H1 (cell line): ENCODE measurements around the gene LHX5. TPM values are rescaled to one million over a fixed set of nuclear protein-coding genes. Genes with fewer than 3 reads are reported as not detected.

Experiments used
- CTCF ChIA-PET: fragments of 300-600 bp; sonication (Branson Sonifier 250); formaldehyde crosslinking; loops from one replicate; lab custom pipeline; 2021; ENCODE audit not compliant: partially characterized antibody; lab: Charles Lee
- POLR2A ChIA-PET: fragments of 300-600 bp; sonication (Branson Sonifier 250); formaldehyde crosslinking; loops from one replicate; lab custom pipeline; 2021; ENCODE audit warnings: inconsistent platforms; ENCODE audit not compliant: partially characterized antibody; lab: Charles Lee
- DNase-seq, 2 experiments: peaks; one replicate each; pipeline versions ENCODE4 v3.0.0 to v3.0.0-alpha.2; 2010 to 2022; ENCODE audit warnings: low spot score in 2 of 2, low read depth in 1 of 2, mixed read lengths in 1 of 2
- FAIRE-seq: peaks from 2 replicates; lab custom pipeline; 2011; peaks lifted over from hg19 to GRCh38; lab: Jason Lieb, UNC
- H2AFZ ChIP-seq: 2 replicates; pipeline ENCODE4 v1.8.1; 2012; ENCODE audit warnings: low read length, inconsistent platforms
- H2AK5ac ChIP-seq: 2 replicates; pipeline ENCODE4 v1.6.1; 2013; ENCODE audit warnings: low read depth, low read length
- H2BK120ac ChIP-seq: replicated peaks from 2 replicates; pipeline ENCODE3; 2013; ENCODE audit warnings: low read depth, low read length, inconsistent platforms
- H2BK12ac ChIP-seq: 2 replicates; pipeline ENCODE4 v1.6.1; 2013; ENCODE audit warnings: low read depth, low read length
- H2BK15ac ChIP-seq: 2 replicates; pipeline ENCODE4 v1.6.1; 2013; ENCODE audit warnings: low read length
- H2BK20ac ChIP-seq: 2 replicates; pipeline ENCODE4 v1.6.1; 2013; ENCODE audit warnings: low read length
- H2BK5ac ChIP-seq: 2 replicates; pipeline ENCODE4 v1.6.1; 2013; ENCODE audit warnings: low read depth, low read length
- H3K14ac ChIP-seq: 2 replicates; pipeline ENCODE4 v1.6.1; 2013; ENCODE audit warnings: inconsistent platforms; ENCODE audit not compliant: insufficient read length
- H3K18ac ChIP-seq: 2 replicates; pipeline ENCODE4 v1.6.1; 2013; ENCODE audit warnings: low read length; ENCODE audit errors: extremely low read depth
- H3K23ac ChIP-seq: 2 replicates; pipeline ENCODE4 v1.6.1; 2013; ENCODE audit warnings: inconsistent platforms; ENCODE audit not compliant: insufficient read length
- H3K23me2 ChIP-seq: 2 replicates; pipeline ENCODE4 v1.6.1; 2013; ENCODE audit warnings: low read depth, low read length
- H3K27ac ChIP-seq: 2 replicates; pipeline ENCODE4 v1.6.1; 2011; ENCODE audit warnings: low read depth, low read length, inconsistent platforms
- H3K27me3 ChIP-seq, 4 experiments: replicated peaks in 1 of 4; 1 replicate in 1 of 4; 2 replicates in 3 of 4; pipeline versions ENCODE4 v1.6.1 to v1.8.1; 2011 to 2013; ENCODE audit warnings: low read length in 3 of 4, mild to moderate bottlenecking in 3 of 4, inconsistent platforms in 2 of 4, mixed read lengths in 2 of 4, moderate library complexity in 1 of 4; ENCODE audit not compliant: control insufficient read depth in 3 of 4, insufficient read depth in 3 of 4; ENCODE audit errors: extremely low read depth in 1 of 4
- H3K36me3 ChIP-seq, 4 experiments: 2 replicates each; pipeline versions ENCODE4 v1.6.1 to v1.8.1; 2011 to 2013; ENCODE audit warnings: mild to moderate bottlenecking in 4 of 4, low read length in 3 of 4, moderate library complexity in 2 of 4, control low read depth in 1 of 4, inconsistent platforms in 1 of 4; ENCODE audit not compliant: insufficient read depth in 4 of 4, control insufficient read depth in 2 of 4
- H3K4ac ChIP-seq: replicated peaks from 2 replicates; pipeline ENCODE3; 2013; ENCODE audit warnings: low read length, low read depth, mixed read lengths, inconsistent platforms; ENCODE audit not compliant: insufficient read length
- H3K4me1 ChIP-seq, 4 experiments: replicated peaks in 1 of 4; 1 replicate in 1 of 4; 2 replicates in 3 of 4; pipeline versions ENCODE4 v1.6.1 to v1.8.1; 2011 to 2013; ENCODE audit warnings: low read length in 3 of 4, inconsistent platforms in 2 of 4, mixed read lengths in 1 of 4; ENCODE audit not compliant: insufficient read depth in 4 of 4, control insufficient read depth in 3 of 4
- H3K4me2 ChIP-seq, 2 experiments: 2 replicates each; pipeline versions ENCODE4 v1.6.1 to v1.8.1; 2011 to 2013; ENCODE audit warnings: low read depth in 2 of 2, low read length in 2 of 2, control low read depth in 1 of 2, inconsistent platforms in 1 of 2, mild to moderate bottlenecking in 1 of 2; ENCODE audit not compliant: insufficient read depth in 1 of 2
- H3K4me3 ChIP-seq, 4 experiments: fragments of 200-600, 300-600 bp in 1 of 4; sonication (generic), shearing (Covaris generic), sonication (Bioruptor Twin) in 1 of 4; 2 replicates each; pipeline versions ENCODE4 v1.5.1 to v1.8.1; 2011 to 2016; ENCODE audit warnings: low read length in 4 of 4, low read depth in 3 of 4, control low read depth in 2 of 4, inconsistent platforms in 2 of 4, mild to moderate bottlenecking in 2 of 4, mixed read lengths in 1 of 4, moderate library complexity in 1 of 4; ENCODE audit not compliant: insufficient read depth in 2 of 4; ENCODE audit errors: extremely low read depth in 1 of 4
- H3K56ac ChIP-seq: replicated peaks from 2 replicates; pipeline ENCODE3; 2013; ENCODE audit warnings: low read depth, mild to moderate bottlenecking, mixed read lengths, low read length, inconsistent platforms; ENCODE audit not compliant: insufficient read length
- H3K79me1 ChIP-seq: 2 replicates; pipeline ENCODE4 v1.6.1; 2013; ENCODE audit warnings: low read depth, low read length, control low read depth
- H3K79me2 ChIP-seq, 2 experiments: 2 replicates each; pipeline versions ENCODE4 v1.6.1 to v1.8.1; 2012 to 2013; ENCODE audit warnings: low read length in 2 of 2, mild to moderate bottlenecking in 2 of 2, inconsistent platforms in 1 of 2; ENCODE audit not compliant: insufficient read depth in 2 of 2, control insufficient read depth in 1 of 2
- H3K9ac ChIP-seq, 4 experiments: replicated peaks in 1 of 4; 1 replicate in 1 of 4; 2 replicates in 3 of 4; pipeline versions ENCODE4 v1.6.1 to v1.8.1; 2011 to 2013; ENCODE audit warnings: low read depth in 3 of 4, low read length in 3 of 4, control low read depth in 2 of 4, mild to moderate bottlenecking in 2 of 4, moderate library complexity in 2 of 4, inconsistent platforms in 1 of 4; ENCODE audit errors: extremely low read depth in 1 of 4
- H3K9me3 ChIP-seq, 2 experiments: 2 replicates each; pipeline versions ENCODE4 v1.6.1 to v1.8.1; 2012 to 2013; ENCODE audit warnings: mild to moderate bottlenecking in 2 of 2, moderate library complexity in 2 of 2, control low read depth in 1 of 2, inconsistent platforms in 1 of 2, low read depth in 1 of 2, low read length in 1 of 2, mixed read lengths in 1 of 2; ENCODE audit not compliant: insufficient read depth in 2 of 2
- H4K20me1 ChIP-seq, 2 experiments: replicated peaks in 1 of 2; 2 replicates each; pipeline versions ENCODE3 to v1.8.1; 2011 to 2013; ENCODE audit warnings: inconsistent platforms in 2 of 2, low read length in 2 of 2, mild to moderate bottlenecking in 1 of 2; ENCODE audit not compliant: insufficient read depth in 2 of 2, control insufficient read depth in 1 of 2
- H4K5ac ChIP-seq: 2 replicates; pipeline ENCODE4 v1.6.1; 2013; ENCODE audit warnings: low read length, low read depth, mixed read lengths, inconsistent platforms; ENCODE audit not compliant: insufficient read length
- H4K8ac ChIP-seq: 2 replicates; pipeline ENCODE4 v1.8.0; 2013; ENCODE audit warnings: mild to moderate bottlenecking, moderate library complexity, low read length, inconsistent platforms; ENCODE audit not compliant: insufficient read depth; ENCODE audit errors: extremely low read depth
- H4K91ac ChIP-seq: replicated peaks from 2 replicates; pipeline ENCODE3; 2013; ENCODE audit warnings: low read length, mixed read lengths, inconsistent platforms; ENCODE audit not compliant: insufficient read length
- CBX8 ChIP-seq: fragments of 300-800, 300-1000 bp; sonication (generic); IDR thresholded peaks from 2 replicates; pipeline ENCODE4 v1.7.1; 2016; ENCODE audit warnings: low read depth, low read length, borderline replicate concordance
- CTCF ChIP-seq, 3 experiments: IDR thresholded peaks; 1 replicate in 2 of 3; 2 replicates in 1 of 3; pipeline versions ENCODE4 v1.5.1 to v1.6.1; 2011; ENCODE audit warnings: low read length in 3 of 3, mild to moderate bottlenecking in 3 of 3, inconsistent platforms in 2 of 3, low read depth in 1 of 3, moderate library complexity in 1 of 3; ENCODE audit not compliant: insufficient read depth in 1 of 3; ENCODE audit errors: control extremely low read depth in 1 of 3
- EGR1 ChIP-seq: IDR thresholded peaks from 2 replicates; pipeline ENCODE4 v1.6.1; 2011; ENCODE audit warnings: low read depth, low read length, borderline replicate concordance
- EZH2 ChIP-seq: fragments of 200-600 bp; sonication (generic); IDR thresholded peaks from 2 replicates; pipeline ENCODE4 v1.7.1; 2012; ENCODE audit warnings: low read depth, mild to moderate bottlenecking, moderate library complexity, low read length, inconsistent platforms; ENCODE audit not compliant: severe bottlenecking
- MAFK ChIP-seq: IDR thresholded peaks from 2 replicates; pipeline ENCODE4 v1.6.1; 2012; ENCODE audit warnings: low read depth, mild to moderate bottlenecking, improper control_type of control experiment, low read length
- POLR2A ChIP-seq, 2 experiments: IDR thresholded peaks; 1 replicate in 1 of 2; 2 replicates in 1 of 2; pipeline ENCODE4 v1.6.1; 2011; ENCODE audit warnings: low read depth in 2 of 2, low read length in 2 of 2, mild to moderate bottlenecking in 2 of 2; ENCODE audit errors: control extremely low read depth in 1 of 2
- POU5F1 ChIP-seq: IDR thresholded peaks from 2 replicates; pipeline ENCODE4 v1.6.1; 2011; ENCODE audit warnings: low read depth, mild to moderate bottlenecking, low read length, moderate library complexity
- RAD21 ChIP-seq, 2 experiments: IDR thresholded peaks in 1 of 2; conservative IDR thresholded peaks in 1 of 2; 2 replicates each; pipeline ENCODE4 v1.6.1; 2011; ENCODE audit warnings: low read depth in 2 of 2, low read length in 2 of 2, improper control_type of control experiment in 1 of 2, inconsistent platforms in 1 of 2, mild to moderate bottlenecking in 1 of 2, moderate library complexity in 1 of 2
- SAP30 ChIP-seq: fragments of 300-600 bp; sonication (generic); IDR thresholded peaks from 2 replicates; pipeline ENCODE4 v1.7.1; 2012; ENCODE audit warnings: low read length, moderate library complexity, mild to moderate bottlenecking, inconsistent platforms; ENCODE audit not compliant: insufficient read depth, insufficient replicate concordance
- SIX5 ChIP-seq: IDR thresholded peaks from 2 replicates; pipeline ENCODE4 v1.6.1; 2011; ENCODE audit warnings: mild to moderate bottlenecking, low read depth, low read length
- SP4 ChIP-seq: IDR thresholded peaks from 2 replicates; pipeline ENCODE4 v1.6.1; 2012; ENCODE audit warnings: low read length, inconsistent platforms
- TAF1 ChIP-seq: IDR thresholded peaks from 2 replicates; pipeline ENCODE4 v1.6.1; 2011; ENCODE audit warnings: mild to moderate bottlenecking, low read depth, low read length
- WGBS, 2 experiments: shearing (Covaris generic) in 1 of 2; methylation state at CpG; one replicate each; pipeline versions ENCODE4 v1.1.6 to v1.1.7; 2013 to 2015; ENCODE audit warnings: low lambda C conversion rate in 2 of 2, mixed read lengths in 2 of 2, inconsistent platforms in 1 of 2, low coverage in 1 of 2, missing lambda C conversion rate in 1 of 2; ENCODE audit not compliant: insufficient replicate concordance in 2 of 2, insufficient coverage in 1 of 2, insufficient read length in 1 of 2; ENCODE audit errors: extremely low coverage in 1 of 2, missing lambda C conversion rate in 1 of 2; 5-methylcytosine and 5-hydroxymethylcytosine counted together
- polyA plus RNA-seq, 7 experiments: library from polyadenylated mRNA; depleted of rRNA in 3 of 7; stranded (reverse) in 5 of 7; unstranded in 2 of 7; fragments of >200 nt in 5 of 7; fragments of 200-250 nt in 2 of 7; gene quantifications; 1 replicate in 5 of 7; 2 replicates in 1 of 7; 4 replicates in 1 of 7; pipeline versions ENCODE4 v1.2.1 to v1.2.3, GENCODE V29; 2011 to 2013; ENCODE audit warnings: missing spikeins in 2 of 7, mixed read lengths in 2 of 7
- total RNA-seq: library from RNA; stranded (reverse); fragmentation: NEBNext Ultra II Directional; extraction: Animal tissue kit (Norgen Biotek cat#: 25700); gene quantifications from 2 replicates; pipeline ENCODE4 v1.2.1, GENCODE V29; 2021

LHX5 gene
- total and polyA plus RNA-seq, 2 of the 8 experiments (the other 6 are each of a cell fraction or from before 2014, with no cell fraction given): 0.47 to 1.1 TPM

- Histone ChIP-seq H3K4me2 (no peak overlapping the region), H2BK120ac (no peak overlapping the region), H2AFZ (no peak overlapping the region), H3K56ac (no peak overlapping the region), H2BK20ac (0 out of 2 replicates have a peak overlapping the region, but pooled peaks have one; percentile 7), H3K9ac (no peak overlapping the region), H2BK12ac (0 out of 2 replicates have a peak overlapping the region, but pooled peaks have one; percentile 4), H3K79me1 (no peaks in the 10 kb centered on the region), H4K5ac (no peak overlapping the region), H3K79me2 (no peaks in the 10 kb centered on the region), H3K27me3 (peaks cover 0 to 5% (median under 1%) of the 10 kb centered on the region in 4 experiments; a peak in 3 of 7 replicates), H2BK15ac (no peak overlapping the region), H3K14ac (no peak overlapping the region), H3K18ac (no peak overlapping the region), H4K20me1 (no peaks in the 10 kb centered on the region), H4K8ac (no peak overlapping the region), H3K4me1 (peaks cover 0 to 3% (median 1%) of the 10 kb centered on the region in 4 experiments; a peak in 3 of 7 replicates), H3K4me3 (no peak overlapping the region), H3K36me3 (no peaks in the 10 kb centered on the region), H2AK5ac (no peak overlapping the region), H3K9me3 (no peaks in the 10 kb centered on the region), H3K27ac (no peak overlapping the region), H3K23ac (no peak overlapping the region), H3K23me2 (no peaks in the 10 kb centered on the region), H3K4ac (peak overlapping the region; percentile 44), H4K91ac (no peak overlapping the region), H2BK5ac (no peak overlapping the region)
- no peak for FAIRE-seq
- CTCF ChIA-PET: interaction anchor here (1.0 to 8.0 kb wide), 4 partner anchors 15 to 310 kb away, joined by 3 to 79 read pairs (median 4); partner anchors contain the start of gene LHX5
- WGBS, 2 experiments: 93% methylated on average over 2 of the region's 2 CpGs; no CpG with 5 or more reads in 1 of the 2 experiments
- no peak for DNase-seq
- POLR2A ChIA-PET: no interaction called here
- TF ChIP-seq SAP30 (no peak), POU5F1 (no peak), TAF1 (no peak), POLR2A (IDR thresholded peaks at IDR 0.05; ENCODE audit: control extremely low read depth in 1 of 2, low read depth in 2 of 2, low read length in 2 of 2) (no peak), SP4 (no peak), RAD21 (IDR thresholded peaks at IDR 0.05 in 1 of 2, conservative IDR thresholded peaks at IDR 0.05 in 1 of 2; ENCODE audit: low read depth in 2 of 2, low read length in 2 of 2) (no peak), CTCF (IDR thresholded peaks at IDR 0.05; ENCODE audit: control extremely low read depth in 1 of 3, insufficient read depth in 1 of 3, low read depth in 1 of 3, low read length in 3 of 3) (no peak), EZH2 (no peak), EGR1 (no peak), MAFK (no peak), SIX5 (no peak), CBX8 (no peak)
These were observed 15.5 kb downstream of the LHX5 start for GRCh38 chr12:113456199-113456598.
